ENCODE measurements around the gene ZNF700.
"Not testable (repeated sequence)": the region's sequence is repeated elsewhere in the genome, so short reads cannot be mapped to it uniquely, and the experiment has no call there.

The ZNF700 gene

GRCh38 chr19:11989112-11989456 lies 64.2 kb downstream of the ZNF700 start:
- in situ Hi-C loops (cut with MboI; ENCODE audit: low sequenced_read_pairs, unreplicated experiment), result no loop called here
- no peak for TF ChIP-seq CTCF (IDR thresholded peaks at IDR 0.05; ENCODE audit: borderline replicate concordance, control extremely low read depth, extremely low read depth, insufficient read depth, missing control alignments)

GRCh38 chr19:11991921-11992320 lies 67.0 kb downstream of the ZNF700 start:
- in situ Hi-C loops (cut with MboI; ENCODE audit: low sequenced_read_pairs, unreplicated experiment); DNase-seq (ENCODE audit: low spot score): not testable (repeated sequence)

More at GRCh38 chr19:11989112-11989456, 64.2 kb downstream of the ZNF700 start:
- no peak for DNase-seq (ENCODE audit: low spot score)

GRCh38 chr19:11995174-11995573 lies 70.3 kb downstream of the ZNF700 start:
- no peak for TF ChIP-seq CTCF (IDR thresholded peaks at IDR 0.05; ENCODE audit: borderline replicate concordance, control extremely low read depth, extremely low read depth, insufficient read depth, missing control alignments)
- DNase-seq (ENCODE audit: low spot score), result no peak
- in situ Hi-C loops (cut with MboI; ENCODE audit: low sequenced_read_pairs, unreplicated experiment), result no loop called here

All from GM13976 (cell line).